HG03432 (cell line): ENCODE measurements around the gene UTF1.
"Not testable (repeated sequence)": the region's sequence is repeated elsewhere in the genome, so short reads cannot be mapped to it uniquely, and the experiment has no call there.

ENCODE experiments used
- ATAC-seq: cut with Tn5 transposase; IDR thresholded peaks from one replicate; pipeline ENCODE4 v1.9.1; 2021; ENCODE audit warnings: mild to moderate bottlenecking, moderate library complexity; ENCODE audit not compliant: unreplicated experiment

Gene UTF1

GRCh38 chr10:133207627-133208026, 22.4 kb upstream of the UTF1 start:
- no peak for ATAC-seq

GRCh38 chr10:133208466-133208865, 21.6 kb upstream of the UTF1 start:
- ATAC-seq = no peak

- ATAC-seq = no peak
These were observed 20.9 kb upstream of the UTF1 start for GRCh38 chr10:133209117-133209516.

GRCh38 chr10:133209641-133210040, 20.4 kb upstream of the UTF1 start:
- no peak for ATAC-seq

- no peak for ATAC-seq
These were observed 19.4 kb upstream of the UTF1 start for GRCh38 chr10:133210398-133211140.

- ATAC-seq = no peak
These were observed 18.7 kb upstream of the UTF1 start for GRCh38 chr10:133211141-133211830.

- ATAC-seq = no peak
These were observed 17.8 kb upstream of the UTF1 start for GRCh38 chr10:133211959-133212852.

- no peak for ATAC-seq
These were observed 17.0 kb upstream of the UTF1 start for GRCh38 chr10:133212853-133213494.

GRCh38 chr10:133213641-133214467, 16.2 kb upstream of the UTF1 start:
- ATAC-seq = no peak

- no peak for ATAC-seq
These were observed 15.3 kb upstream of the UTF1 start for GRCh38 chr10:133214468-133215410.

GRCh38 chr10:133215586-133215985, 14.4 kb upstream of the UTF1 start:
- ATAC-seq = no peak

- no peak for ATAC-seq
These were observed 13.2 kb upstream of the UTF1 start for GRCh38 chr10:133216776-133217175.

GRCh38 chr10:133217800-133218589, 12.0 kb upstream of the UTF1 start:
- no peak for ATAC-seq

GRCh38 chr10:133218891-133219290, 11.1 kb upstream of the UTF1 start:
- ATAC-seq = no peak

- ATAC-seq = no peak
These were observed 10.2 kb upstream of the UTF1 start for GRCh38 chr10:133219782-133220181.

GRCh38 chr10:133221331-133221730, 8.7 kb upstream of the UTF1 start:
- no peak for ATAC-seq

GRCh38 chr10:133221756-133222155, 8.3 kb upstream of the UTF1 start:
- ATAC-seq = not testable (repeated sequence)

GRCh38 chr10:133224076-133224475, 5.9 kb upstream of the UTF1 start:
- no peak for ATAC-seq
